GM23338 (cell line): Measurements from ENCODE around the gene EEIG2. TPM values are rescaled to one million over a fixed set of nuclear protein-coding genes. Genes with fewer than 3 reads are reported as not detected.

Experiments used
- EZH2 ChIP-seq: fragments of 200-600 bp; sonication (generic); IDR thresholded peaks from one replicate; pipeline ENCODE4 v1.8.0; 2017; ENCODE audit warnings: antibody characterized with exemption, mild to moderate bottlenecking, low read depth; ENCODE audit not compliant: unreplicated experiment
- EZH2phosphoT487 ChIP-seq: fragments of 200-600 bp; sonication (generic); IDR thresholded peaks from one replicate; pipeline ENCODE4 v1.8.1; 2018; ENCODE audit warnings: antibody characterized with exemption; ENCODE audit not compliant: unreplicated experiment
- JUNB ChIP-seq: IDR thresholded peaks from one replicate; pipeline ENCODE4 v1.6.1; 2016; ENCODE audit warnings: antibody characterized with exemption; ENCODE audit not compliant: unreplicated experiment
- NANOG ChIP-seq: IDR thresholded peaks from 2 replicates; pipeline ENCODE4 v1.6.1; 2016; ENCODE audit warnings: antibody characterized with exemption, borderline replicate concordance
- STAT1 ChIP-seq: IDR thresholded peaks from one replicate; pipeline ENCODE4 v1.6.1; 2016; ENCODE audit warnings: antibody characterized with exemption; ENCODE audit not compliant: unreplicated experiment
- ZNF331 ChIP-seq: fragments of 250-450 bp; sonication (Bioruptor Pico); IDR thresholded peaks from 2 replicates; pipeline ENCODE4 v1.5.0; 2020; ENCODE audit warnings: low read depth, mild to moderate bottlenecking, moderate library complexity
- polyA plus RNA-seq: library from polyadenylated mRNA; unstranded; fragments of >200 nt; fragmentation: Nextera tagmentation; extraction: Ambion mirVana; gene quantifications from 2 replicates; pipeline ENCODE4 v1.2.1, GENCODE V29; 2016
- total RNA-seq: library from RNA; depleted of rRNA; stranded (reverse); fragments of >200 nt; shearing (Covaris generic); gene quantifications from 2 replicates; pipeline ENCODE4 v1.2.3, GENCODE V29; 2014
- TF ChIP-seq, protein P1 (sequence below): fragments of 250-450 bp; sonication (Bioruptor Pico); IDR thresholded peaks from 2 replicates; pipeline ENCODE4 v1.5.0; 2020; ENCODE audit warnings: mild to moderate bottlenecking, moderate library complexity
- TF ChIP-seq, protein P2 (sequence below): IDR thresholded peaks from one replicate; pipeline ENCODE4 v1.6.1; 2018; ENCODE audit warnings: antibody characterized with exemption; ENCODE audit not compliant: unreplicated experiment

EEIG2 gene
- total and polyA plus RNA-seq, 2 experiments from 2014 or later: 7.9 to 44.5 TPM

- TF ChIP-seq, protein P1, sequence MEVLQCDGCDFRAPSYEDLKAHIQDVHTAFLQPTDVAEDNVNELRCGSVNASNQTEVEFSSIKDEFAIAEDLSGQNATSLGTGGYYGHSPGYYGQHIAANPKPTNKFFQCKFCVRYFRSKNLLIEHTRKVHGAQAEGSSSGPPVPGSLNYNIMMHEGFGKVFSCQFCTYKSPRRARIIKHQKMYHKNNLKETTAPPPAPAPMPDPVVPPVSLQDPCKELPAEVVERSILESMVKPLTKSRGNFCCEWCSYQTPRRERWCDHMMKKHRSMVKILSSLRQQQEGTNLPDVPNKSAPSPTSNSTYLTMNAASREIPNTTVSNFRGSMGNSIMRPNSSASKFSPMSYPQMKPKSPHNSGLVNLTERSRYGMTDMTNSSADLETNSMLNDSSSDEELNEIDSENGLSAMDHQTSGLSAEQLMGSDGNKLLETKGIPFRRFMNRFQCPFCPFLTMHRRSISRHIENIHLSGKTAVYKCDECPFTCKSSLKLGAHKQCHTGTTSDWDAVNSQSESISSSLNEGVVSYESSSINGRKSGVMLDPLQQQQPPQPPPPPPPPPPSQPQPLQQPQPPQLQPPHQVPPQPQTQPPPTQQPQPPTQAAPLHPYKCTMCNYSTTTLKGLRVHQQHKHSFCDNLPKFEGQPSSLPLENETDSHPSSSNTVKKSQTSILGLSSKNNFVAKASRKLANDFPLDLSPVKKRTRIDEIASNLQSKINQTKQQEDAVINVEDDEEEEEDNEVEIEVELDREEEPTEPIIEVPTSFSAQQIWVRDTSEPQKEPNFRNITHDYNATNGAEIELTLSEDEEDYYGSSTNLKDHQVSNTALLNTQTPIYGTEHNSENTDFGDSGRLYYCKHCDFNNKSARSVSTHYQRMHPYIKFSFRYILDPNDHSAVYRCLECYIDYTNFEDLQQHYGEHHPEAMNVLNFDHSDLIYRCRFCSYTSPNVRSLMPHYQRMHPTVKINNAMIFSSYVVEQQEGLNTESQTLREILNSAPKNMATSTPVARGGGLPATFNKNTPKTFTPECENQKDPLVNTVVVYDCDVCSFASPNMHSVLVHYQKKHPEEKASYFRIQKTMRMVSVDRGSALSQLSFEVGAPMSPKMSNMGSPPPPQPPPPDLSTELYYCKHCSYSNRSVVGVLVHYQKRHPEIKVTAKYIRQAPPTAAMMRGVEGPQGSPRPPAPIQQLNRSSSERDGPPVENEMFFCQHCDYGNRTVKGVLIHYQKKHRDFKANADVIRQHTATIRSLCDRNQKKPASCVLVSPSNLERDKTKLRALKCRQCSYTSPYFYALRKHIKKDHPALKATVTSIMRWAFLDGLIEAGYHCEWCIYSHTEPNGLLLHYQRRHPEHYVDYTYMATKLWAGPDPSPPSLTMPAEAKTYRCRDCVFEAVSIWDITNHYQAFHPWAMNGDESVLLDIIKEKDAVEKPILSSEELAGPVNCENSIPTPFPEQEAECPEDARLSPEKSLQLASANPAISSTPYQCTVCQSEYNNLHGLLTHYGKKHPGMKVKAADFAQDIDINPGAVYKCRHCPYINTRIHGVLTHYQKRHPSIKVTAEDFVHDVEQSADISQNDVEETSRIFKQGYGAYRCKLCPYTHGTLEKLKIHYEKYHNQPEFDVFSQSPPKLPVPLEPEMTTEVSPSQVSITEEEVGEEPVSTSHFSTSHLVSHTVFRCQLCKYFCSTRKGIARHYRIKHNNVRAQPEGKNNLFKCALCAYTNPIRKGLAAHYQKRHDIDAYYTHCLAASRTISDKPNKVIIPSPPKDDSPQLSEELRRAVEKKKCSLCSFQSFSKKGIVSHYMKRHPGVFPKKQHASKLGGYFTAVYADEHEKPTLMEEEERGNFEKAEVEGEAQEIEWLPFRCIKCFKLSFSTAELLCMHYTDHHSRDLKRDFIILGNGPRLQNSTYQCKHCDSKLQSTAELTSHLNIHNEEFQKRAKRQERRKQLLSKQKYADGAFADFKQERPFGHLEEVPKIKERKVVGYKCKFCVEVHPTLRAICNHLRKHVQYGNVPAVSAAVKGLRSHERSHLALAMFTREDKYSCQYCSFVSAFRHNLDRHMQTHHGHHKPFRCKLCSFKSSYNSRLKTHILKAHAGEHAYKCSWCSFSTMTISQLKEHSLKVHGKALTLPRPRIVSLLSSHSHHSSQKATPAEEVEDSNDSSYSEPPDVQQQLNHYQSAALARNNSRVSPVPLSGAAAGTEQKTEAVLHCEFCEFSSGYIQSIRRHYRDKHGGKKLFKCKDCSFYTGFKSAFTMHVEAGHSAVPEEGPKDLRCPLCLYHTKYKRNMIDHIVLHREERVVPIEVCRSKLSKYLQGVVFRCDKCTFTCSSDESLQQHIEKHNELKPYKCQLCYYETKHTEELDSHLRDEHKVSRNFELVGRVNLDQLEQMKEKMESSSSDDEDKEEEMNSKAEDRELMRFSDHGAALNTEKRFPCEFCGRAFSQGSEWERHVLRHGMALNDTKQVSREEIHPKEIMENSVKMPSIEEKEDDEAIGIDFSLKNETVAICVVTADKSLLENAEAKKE: no peak
- TF ChIP-seq EZH2 (no peak), EZH2phosphoT487 (no peak), JUNB (no peak), ZNF331 (CRISPR knock-in tag) (no peak), NANOG (no peak), STAT1 (no peak)
- TF ChIP-seq, protein P2, sequence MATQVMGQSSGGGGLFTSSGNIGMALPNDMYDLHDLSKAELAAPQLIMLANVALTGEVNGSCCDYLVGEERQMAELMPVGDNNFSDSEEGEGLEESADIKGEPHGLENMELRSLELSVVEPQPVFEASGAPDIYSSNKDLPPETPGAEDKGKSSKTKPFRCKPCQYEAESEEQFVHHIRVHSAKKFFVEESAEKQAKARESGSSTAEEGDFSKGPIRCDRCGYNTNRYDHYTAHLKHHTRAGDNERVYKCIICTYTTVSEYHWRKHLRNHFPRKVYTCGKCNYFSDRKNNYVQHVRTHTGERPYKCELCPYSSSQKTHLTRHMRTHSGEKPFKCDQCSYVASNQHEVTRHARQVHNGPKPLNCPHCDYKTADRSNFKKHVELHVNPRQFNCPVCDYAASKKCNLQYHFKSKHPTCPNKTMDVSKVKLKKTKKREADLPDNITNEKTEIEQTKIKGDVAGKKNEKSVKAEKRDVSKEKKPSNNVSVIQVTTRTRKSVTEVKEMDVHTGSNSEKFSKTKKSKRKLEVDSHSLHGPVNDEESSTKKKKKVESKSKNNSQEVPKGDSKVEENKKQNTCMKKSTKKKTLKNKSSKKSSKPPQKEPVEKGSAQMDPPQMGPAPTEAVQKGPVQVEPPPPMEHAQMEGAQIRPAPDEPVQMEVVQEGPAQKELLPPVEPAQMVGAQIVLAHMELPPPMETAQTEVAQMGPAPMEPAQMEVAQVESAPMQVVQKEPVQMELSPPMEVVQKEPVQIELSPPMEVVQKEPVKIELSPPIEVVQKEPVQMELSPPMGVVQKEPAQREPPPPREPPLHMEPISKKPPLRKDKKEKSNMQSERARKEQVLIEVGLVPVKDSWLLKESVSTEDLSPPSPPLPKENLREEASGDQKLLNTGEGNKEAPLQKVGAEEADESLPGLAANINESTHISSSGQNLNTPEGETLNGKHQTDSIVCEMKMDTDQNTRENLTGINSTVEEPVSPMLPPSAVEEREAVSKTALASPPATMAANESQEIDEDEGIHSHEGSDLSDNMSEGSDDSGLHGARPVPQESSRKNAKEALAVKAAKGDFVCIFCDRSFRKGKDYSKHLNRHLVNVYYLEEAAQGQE: no peak
These were observed 6.0 kb upstream of the EEIG2 start (continued) for GRCh38 chr1:108553905-108554304.
